Posterior cingulate gyrus (tissue), 11 donors: Measurements from ENCODE around the gene EIF4G1.

Experiments used
- DNase-seq, 10 donors: peaks; one replicate each; pipeline versions ENCODE4 v3.0.0 to v3.0.0-alpha.2; 2020 to 2021; ENCODE audit warnings: mixed read lengths in 3 of 10
- intact Hi-C: fragments of 100-400 bp; cut with DNase I; formaldehyde crosslinking; loops from one replicate; pipeline ENCODE4 v1.15.1; 2023

The EIF4G1 gene

GRCh38 chr3:184360070-184360928, 45.9 kb downstream of the EIF4G1 start:
- intact Hi-C loops = loop anchor here (10.0 kb wide), 1 partner anchor 445 kb away; no protein-coding TSS in a partner anchor
- DNase-seq = peak in 3 of 10 donors; percentile 39 to 72 (median 46)

DNA sequence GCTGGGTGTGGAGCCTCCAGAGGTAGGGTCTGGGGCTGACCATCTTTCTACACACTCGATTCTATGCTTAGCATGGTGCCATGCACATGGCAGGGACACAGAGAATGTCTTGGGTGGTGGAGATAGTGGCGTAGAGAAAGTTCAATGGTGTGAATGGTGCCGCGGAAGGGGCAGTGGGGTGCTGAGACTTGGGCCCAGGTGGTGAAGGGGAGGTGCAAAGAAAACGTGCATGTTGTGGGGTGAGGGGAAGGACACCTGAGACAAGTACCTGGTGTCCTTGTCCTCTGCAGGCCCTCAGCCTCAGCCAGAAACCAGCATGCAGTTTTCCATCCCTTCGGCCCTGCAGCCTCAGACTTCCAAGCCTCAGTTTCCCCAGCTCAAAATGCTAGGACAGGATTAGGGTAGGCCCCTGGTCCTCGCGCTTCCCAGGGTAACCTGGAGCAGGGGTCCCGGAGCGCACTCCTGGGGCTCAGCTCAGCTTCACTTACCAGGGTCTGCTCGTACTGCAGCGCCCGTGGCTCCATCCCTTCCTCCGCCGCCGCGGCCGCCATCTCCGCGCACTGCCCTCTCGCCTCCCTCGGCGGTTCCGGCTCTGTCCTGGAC, 46.6 kb downstream of the EIF4G1 start:
- intact Hi-C loops = loop anchor here (10.0 kb wide), 1 partner anchor 444 kb away; no protein-coding TSS in a partner anchor
- DNase-seq = peak in 2 of 10 donors; percentile 71 to 89

DNA sequence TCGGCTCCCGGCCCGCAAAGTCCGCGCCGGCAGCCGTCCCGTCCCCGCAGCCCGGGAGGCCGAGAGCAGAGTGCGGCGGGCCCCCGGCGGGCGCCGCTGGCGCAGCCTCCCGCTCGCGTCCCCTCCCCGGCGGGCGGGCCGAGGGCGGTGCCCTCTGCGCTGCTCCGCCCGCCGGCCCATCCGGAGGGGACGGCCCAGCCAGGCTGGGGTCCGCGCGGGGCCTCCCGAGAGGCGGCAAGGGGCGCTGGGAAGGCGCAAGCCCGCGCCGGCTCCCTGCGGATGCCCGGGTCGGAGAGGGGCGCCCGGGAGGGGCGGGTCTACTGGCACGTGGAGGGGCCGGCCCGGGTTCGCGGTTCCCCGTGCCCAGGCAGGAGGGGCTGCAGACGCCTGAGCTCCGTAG, 47.1 kb downstream of the EIF4G1 start, which contains the start of the genes CLCN2 and POLR2H:
TSS of gene CLCN2 (minus strand) at position 74 of the 400 bp plus-strand sequence. CDS start 126 bp downstream, outside the sequence.
TSS of gene POLR2H (plus strand) at position 179 of the 400 bp plus-strand sequence. CDS start 1,783 bp downstream, outside the sequence.
- DNase-seq = peak in 6 of 10 donors; percentile 58 to 95 (median 69)
- intact Hi-C loops = loop anchor here (10.0 kb wide), 1 partner anchor 443 kb away; no protein-coding TSS in a partner anchor

GRCh38 chr3:184361932-184362667, 47.7 kb downstream of the EIF4G1 start:
- intact Hi-C loops = loop anchor here (10.0 kb wide), 1 partner anchor 443 kb away; no protein-coding TSS in a partner anchor
- DNase-seq = peak in 8 of 10 donors; percentile 58 to 94 (median 68)

GRCh38 chr3:184362668-184363546, 48.5 kb downstream of the EIF4G1 start:
- intact Hi-C loops = loop anchor here (10.0 kb wide), 1 partner anchor 442 kb away; no protein-coding TSS in a partner anchor
- DNase-seq = peak; percentile 91 to 99 (median 95)

- DNase-seq = no peak
- intact Hi-C loops = loop anchor here (10.0 kb wide), 1 partner anchor 438 kb away; no protein-coding TSS in a partner anchor
Observed at GRCh38 chr3:184366619-184367289, 52.3 kb downstream of the EIF4G1 start.

DNA sequence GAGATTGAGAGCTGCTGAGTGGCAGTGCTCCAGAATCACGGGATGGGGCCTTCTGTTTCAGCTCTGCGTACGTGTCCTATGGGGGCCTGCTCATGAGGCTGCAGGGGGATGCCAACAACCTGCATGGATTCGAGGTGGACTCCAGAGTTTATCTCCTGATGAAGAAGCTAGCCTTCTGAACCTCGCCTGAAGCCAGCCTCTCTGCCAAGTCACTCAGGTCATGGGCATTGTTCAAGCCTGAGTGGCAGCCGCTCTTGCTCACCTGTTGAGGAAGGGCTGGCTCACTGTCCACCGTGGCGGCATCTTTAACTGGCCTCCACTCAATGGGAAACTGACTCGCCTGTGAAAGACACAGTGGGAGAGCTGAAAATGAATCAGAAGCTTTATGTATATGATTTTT, 53.7 kb downstream of the EIF4G1 start:
- DNase-seq = peak in 2 of 10 donors; percentile 44 to 64
- intact Hi-C loops = loop anchor here (10.0 kb wide), 1 partner anchor 437 kb away; no protein-coding TSS in a partner anchor

- intact Hi-C loops = loop anchor here (10.0 kb wide), 1 partner anchor 436 kb away; no protein-coding TSS in a partner anchor
- peak in 3 of 10 donors; percentile 47 to 81 (median 76) for DNase-seq
Observed at GRCh38 chr3:184368586-184369183, 54.3 kb downstream of the EIF4G1 start.

- intact Hi-C loops = loop anchor here (1.0 to 10.0 kb wide), 3 partner anchors 93 to 173 kb away; no protein-coding TSS in a partner anchor
- DNase-seq = peak; percentile 56 to 97 (median 79)
Observed at GRCh38 chr3:184371570-184372018, 57.2 kb downstream of the EIF4G1 start.

DNA sequence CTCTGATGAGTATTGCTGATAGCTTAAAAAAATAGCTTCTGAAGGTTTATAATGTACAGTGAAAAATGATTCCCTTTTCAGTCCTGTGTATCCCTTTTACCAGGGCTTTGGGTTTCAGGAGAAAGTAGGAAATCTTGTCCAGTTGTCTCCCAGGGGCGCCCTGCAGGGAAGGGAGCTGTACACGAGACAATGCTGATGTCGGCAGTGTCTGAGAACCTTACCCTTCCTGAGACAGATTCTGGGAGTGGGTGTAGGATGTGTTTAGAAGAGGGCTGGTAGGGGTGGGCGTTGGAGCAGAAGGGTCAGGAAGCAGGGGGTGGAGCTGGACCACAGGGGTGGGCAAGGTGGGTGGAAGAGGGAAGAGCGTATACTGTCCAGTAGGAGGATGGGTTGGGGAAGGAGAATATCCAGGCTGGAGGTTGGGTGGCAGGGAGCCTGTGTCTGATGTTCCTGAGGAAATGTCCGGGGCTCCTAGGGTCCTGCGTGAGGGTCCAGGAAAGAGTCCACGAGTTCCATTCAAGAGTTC, 58.0 kb downstream of the EIF4G1 start:
- DNase-seq = peak in 2 of 10 donors; percentile 48 to 55
- intact Hi-C loops = loop anchor here (10.0 kb wide), 2 partner anchors 92 to 142 kb away; no protein-coding TSS in a partner anchor

DNA sequence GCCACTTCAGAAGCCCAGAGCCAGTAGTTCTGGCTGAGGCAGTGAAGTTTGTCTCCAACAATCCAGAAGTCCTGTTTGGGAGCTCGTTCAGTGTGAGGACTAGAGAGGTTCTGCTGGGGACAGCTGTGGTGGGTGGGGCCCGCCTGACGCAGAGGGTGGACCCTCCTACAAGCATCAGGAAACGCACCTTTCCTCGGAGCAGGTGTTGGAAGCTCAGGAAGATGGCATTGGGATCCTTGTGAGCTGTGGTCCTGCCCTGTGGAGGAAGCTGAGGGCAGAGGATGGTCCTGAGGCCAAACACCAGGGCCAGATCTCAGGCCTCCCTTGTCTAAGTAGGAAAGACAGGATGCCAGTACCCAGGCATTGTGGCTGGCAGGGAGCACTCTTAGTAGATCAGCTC, 58.5 kb downstream of the EIF4G1 start:
- peak in 2 of 10 donors; percentile 19 to 42 for DNase-seq
- intact Hi-C loops = loop anchor here (10.0 kb wide), 2 partner anchors 92 to 142 kb away; no protein-coding TSS in a partner anchor

GRCh38 chr3:184373422-184373821, 59.0 kb downstream of the EIF4G1 start:
- intact Hi-C loops = loop anchor here (10.0 kb wide), 2 partner anchors 91 to 141 kb away; no protein-coding TSS in a partner anchor
- DNase-seq = peak in 2 of 10 donors; percentile 50 to 52

- intact Hi-C loops = loop anchor here (10.0 kb wide), 2 partner anchors 89 to 139 kb away; no protein-coding TSS in a partner anchor
- DNase-seq = peak in 2 of 10 donors; percentile 39 to 55
Observed at GRCh38 chr3:184375747-184376461, 61.5 kb downstream of the EIF4G1 start.

DNA sequence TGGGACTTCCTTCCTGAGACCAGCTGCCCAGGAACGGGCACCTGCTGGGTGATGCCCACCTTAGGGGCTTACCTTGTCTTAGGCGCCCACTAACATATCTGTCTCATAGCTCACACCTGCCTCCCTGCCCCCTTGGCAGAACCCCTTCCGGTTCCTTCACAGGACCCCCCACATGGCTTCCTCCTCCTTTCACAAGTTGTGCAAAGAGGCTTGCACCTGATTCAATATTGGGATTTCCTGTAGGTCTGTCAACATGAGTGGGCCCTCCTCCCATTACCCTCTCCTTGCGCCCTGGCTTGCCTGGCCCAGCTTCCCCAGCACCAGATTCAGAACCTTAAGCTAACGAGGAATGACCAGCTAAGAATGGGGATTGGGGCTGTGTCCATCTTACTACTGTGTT, 63.0 kb downstream of the EIF4G1 start:
- peak in 1 of 10 donors; percentile 13 for DNase-seq
- intact Hi-C loops = loop anchor here (10.0 kb wide), 2 partner anchors 87 to 137 kb away; no protein-coding TSS in a partner anchor

DNA sequence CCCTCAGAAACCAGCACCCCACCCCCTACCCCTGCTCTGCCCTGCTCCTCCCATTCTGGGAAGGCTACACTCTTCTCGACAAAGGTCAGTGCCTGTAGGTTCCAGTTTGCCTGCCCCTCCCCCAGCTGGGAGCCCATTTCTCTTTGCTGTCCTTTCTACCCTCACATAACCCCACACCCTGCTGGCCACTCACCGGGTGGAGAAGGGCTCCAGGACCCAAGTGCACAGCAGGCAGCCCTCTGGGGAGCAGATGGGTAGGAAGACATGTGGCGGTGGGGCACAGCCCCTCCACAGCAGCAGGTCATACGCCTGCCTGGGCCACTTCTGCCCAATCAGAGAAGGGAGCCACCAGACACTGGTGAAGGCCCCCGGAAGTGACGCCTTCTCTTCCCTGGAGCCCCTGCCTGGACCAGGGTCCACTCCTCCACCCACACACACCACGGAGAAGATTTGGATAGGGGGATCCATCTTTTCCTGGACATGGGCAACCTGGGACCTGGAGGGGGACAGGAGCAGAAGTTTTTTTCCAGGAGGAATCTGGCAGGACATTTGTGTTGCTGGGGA, 63.6 kb downstream of the EIF4G1 start, which contains the start of gene THPO:
TSS of gene THPO (minus strand) at position 326 of the 564 bp plus-strand sequence. CDS start 1,948 bp downstream, outside the sequence.
- intact Hi-C loops = loop anchor here (10.0 kb wide), 2 partner anchors 87 to 137 kb away; no protein-coding TSS in a partner anchor
- DNase-seq = peak in 1 of 10 donors; percentile 42
